ENCODE measurements around the gene DRD3.

Gene DRD3

DNA sequence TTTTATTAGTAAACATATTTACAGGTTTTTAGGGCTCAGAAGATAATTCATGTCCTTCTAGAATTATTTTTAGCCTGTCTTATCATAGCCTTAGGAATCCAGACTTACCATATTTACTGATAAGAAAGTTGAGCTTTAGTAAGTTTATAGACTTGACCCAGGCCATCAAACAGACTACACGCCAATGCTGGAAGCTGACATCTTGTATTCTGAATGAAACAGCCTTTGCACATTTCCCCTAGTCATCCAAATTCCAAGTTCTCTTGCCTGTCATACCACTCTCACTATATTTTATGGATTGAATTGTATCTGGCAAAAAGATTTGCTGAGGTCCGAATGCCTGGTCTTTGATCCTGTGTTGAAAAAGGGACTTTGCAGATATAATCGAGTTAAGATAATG lies 58.6 kb downstream of the DRD3 start:
- DNase-seq (ENCODE audit: low read depth): no peak

DNA sequence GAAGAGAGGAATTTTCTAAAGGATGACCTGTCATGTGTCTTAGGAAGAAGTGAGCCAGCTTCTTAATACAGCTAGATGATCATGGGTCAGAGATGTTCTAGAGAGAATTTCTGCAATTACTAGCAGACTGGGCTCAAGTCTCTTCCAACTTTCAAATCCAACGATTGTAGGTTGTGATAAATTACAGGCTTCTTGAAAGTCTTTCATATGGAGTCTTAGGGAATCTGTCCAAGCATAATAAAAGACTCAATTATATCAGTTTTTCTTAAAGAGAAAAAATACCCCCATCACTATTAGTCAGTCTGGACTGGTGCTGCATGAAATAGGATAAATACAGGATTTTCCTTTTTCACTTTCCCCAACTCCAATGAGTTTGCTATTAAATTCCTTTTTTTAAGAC lies 59.1 kb downstream of the DRD3 start:
- DNase-seq (ENCODE audit: low read depth): no peak

DNA sequence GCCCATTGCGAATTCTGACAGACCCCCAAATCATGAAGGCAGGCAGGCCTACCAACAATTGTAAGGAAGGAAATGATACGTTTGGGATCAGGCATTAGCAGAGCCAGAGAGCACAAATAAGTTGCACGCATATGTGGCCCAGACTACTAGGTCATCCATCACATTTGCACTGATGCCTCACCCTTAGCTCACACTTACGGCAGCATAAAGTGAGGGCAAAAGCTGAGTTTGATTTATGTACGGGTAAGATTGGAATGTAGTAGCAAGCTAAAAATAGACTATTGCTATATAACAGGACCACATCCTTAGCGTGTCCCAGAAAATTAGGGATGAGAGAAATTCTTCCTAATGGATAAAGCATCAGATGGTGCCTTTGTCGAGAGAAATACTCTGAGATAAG lies 63.7 kb downstream of the DRD3 start:
- no peak for DNase-seq (ENCODE audit: low read depth)

DNA sequence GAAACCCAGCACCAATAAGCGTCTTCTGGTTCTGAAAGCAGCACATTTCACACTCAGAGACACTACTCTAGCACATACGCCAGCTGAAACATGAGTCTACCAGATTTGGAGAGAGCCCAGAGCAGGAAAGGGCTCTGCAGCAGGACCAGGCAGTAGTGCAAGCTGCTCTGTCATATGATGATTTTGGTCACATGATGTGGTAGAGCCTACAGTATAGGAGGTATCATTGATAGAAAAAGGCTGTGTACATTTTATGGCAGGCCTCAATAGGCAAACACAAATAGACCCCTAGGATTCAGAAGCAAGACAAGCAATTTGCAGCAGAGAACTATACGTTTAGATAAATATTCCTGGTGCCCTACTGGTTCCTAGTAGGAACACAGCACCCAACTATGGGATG lies 64.1 kb downstream of the DRD3 start:
- DNase-seq (ENCODE audit: low read depth): no peak

DNA sequence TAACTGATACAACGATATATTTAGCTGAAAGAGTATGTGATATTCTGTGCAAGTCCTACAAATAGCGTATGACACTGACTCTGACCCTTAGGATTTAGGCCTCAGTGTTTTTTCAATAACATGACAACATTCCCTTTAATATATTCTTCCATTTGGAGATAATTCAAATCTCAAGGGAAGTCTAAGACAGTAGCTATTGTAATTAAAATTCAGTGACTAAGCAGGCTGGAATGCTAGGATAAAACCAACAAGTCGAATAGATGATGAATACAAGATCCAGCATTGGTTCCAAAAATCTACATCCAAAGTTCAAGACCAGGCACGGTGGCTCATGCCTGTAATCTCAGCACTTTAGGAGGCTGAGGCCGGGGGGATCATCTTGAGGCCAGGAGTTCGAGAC lies 66.2 kb downstream of the DRD3 start:
- no peak for DNase-seq (ENCODE audit: low read depth)

DNA sequence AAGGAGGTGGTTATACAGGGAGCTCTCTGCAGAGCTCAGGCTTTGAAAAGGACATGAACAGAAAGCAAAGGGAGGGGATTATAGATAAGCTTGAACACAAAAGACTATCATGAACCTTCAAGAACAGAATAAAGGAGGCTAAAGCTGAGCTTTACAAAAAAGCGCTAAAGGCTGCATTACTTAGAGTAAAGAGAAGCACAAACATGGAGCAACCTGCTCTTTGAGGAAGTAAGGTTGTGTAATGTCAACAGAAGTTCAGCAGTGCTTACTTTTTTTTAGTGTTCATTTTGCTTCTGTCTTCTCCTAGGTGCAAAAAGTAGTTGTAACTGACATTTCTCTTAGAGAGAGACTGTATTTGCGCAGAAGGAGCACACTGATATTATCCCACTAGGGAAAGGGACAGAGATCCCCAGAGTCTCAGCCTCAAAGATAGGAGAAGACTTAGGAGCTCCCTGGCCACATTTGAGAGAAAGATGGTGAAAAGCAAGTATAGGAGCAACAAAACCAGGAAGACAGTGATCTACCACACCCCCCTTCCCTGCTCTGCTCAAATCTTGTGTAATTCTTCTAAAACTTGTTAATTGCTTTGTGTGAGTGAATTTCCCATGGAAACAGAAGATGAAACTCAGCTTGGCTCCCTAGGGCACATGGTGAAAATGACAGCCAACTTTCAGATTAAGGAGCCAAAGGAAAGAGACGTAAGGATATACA lies 67.6 kb downstream of the DRD3 start:
- no peak for DNase-seq (ENCODE audit: low read depth)

DNA sequence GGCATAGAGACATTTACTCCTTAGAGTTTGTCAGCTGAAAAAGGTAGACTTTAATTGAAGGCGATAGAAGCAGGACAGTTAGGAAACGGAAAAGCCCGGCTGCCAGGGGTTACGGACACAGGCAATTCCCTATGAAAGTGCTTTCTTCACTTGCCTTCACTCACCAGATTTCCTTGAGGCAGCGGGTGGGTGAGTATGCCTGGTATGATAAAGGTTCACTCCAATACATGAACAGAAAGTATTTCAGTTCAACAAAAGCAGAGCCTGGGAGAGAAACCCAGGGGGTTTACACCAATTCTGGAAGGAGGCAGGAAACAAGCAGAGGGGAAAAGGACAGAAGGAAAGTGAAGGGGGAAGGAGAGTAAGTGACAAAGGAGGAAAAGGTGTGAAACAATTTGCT lies 68.4 kb downstream of the DRD3 start:
- no peak for DNase-seq (ENCODE audit: low read depth)

DNA sequence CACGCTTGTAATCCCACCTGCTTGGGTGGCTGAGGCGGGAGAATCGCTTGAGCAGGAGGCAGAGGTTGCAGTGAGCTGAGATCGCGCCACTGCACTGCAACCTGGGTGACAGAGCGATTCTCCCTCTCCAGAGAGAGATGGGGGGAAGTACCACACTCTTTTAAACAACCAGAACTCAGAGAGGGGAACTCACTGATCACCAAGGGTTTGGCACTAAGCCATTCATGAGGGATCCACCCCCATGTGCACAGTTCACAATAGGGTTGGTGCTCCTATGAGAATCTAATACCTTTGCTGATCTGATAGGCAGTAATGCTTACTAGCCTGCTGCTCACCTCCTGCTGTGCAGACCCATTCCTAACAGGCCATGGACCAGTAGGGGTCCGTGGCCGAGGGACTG lies 70.7 kb downstream of the DRD3 start:
- DNase-seq (ENCODE audit: low read depth): no peak

DNA sequence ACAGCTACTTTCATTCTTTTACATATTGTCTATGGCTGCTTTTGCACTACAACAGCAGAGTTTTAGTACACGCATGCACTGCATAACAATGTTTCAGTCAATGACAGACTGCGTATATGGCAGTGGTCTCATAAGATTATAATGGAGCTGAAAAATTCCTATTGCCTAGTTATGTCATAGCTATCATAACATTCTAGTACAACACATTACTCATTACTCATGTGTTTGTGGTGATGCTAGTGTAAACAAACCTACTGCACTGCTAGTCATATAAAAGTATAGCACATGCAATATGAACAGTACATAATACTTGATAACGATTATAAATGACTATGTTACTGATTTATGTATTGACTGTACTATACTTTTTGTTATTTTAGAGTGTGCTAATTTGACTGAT lies 74.4 kb downstream of the DRD3 start:
- no peak for DNase-seq (ENCODE audit: low read depth)

DNA sequence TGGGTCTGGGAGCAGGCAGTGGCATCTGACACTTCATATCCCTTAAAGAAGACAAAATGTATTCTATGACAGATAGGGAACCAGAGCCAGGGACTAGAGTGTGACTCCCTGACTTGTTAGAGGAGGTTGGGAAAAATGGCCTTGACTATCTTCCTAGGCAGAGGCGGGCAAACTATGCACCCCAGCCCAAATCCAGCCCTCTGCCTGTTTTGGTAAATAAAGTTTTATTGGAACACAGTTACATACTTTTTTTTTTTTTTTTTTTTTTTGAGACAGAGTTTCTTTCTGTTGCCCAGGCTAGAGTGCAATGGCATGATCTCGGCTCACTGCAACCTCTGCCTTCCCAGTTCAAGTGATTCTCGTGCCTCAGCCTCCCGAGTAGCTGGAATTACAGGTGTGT lies 75.0 kb downstream of the DRD3 start:
- DNase-seq (ENCODE audit: low read depth): no peak

DNA sequence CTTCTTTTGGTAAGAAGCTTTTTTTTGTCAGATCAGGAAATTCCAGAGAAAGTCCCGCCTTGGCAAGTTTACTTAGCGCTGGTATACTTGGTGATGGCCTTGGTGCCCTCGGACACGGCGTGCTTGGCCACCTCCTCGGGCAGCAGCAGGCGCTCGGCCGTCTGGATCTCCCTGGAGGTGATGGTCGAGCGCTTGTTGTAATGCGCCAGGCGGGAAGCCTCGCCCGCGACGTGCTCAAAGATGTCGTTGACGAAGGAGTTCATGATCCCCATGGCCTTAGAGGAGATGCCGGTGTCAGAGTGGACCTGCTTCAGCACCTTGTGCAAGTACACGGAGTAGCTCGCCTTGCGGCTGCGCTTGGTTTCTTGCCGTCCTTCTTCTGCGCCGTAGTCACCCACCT lies 75.7 kb downstream of the DRD3 start:
- no peak for DNase-seq (ENCODE audit: low read depth)

DNA sequence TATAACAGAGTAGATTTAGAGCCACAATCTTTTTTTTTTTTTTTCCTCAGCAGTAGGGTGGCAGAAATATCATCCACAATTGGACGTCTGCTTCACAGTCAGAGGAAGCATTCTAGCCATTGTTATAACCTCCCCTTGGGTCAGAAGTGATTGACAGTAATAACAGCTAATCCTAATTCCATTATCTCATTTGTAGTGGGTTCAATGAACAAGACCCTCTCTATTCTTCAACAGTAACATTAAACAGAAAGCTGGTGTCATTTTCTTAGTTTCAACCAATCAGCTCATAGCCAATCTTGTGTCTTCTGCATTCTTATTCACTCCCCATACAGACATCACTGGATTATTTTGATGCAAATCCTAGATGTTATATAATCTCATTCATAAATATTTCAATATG lies 77.8 kb downstream of the DRD3 start:
- DNase-seq (ENCODE audit: low read depth): no peak

DNA sequence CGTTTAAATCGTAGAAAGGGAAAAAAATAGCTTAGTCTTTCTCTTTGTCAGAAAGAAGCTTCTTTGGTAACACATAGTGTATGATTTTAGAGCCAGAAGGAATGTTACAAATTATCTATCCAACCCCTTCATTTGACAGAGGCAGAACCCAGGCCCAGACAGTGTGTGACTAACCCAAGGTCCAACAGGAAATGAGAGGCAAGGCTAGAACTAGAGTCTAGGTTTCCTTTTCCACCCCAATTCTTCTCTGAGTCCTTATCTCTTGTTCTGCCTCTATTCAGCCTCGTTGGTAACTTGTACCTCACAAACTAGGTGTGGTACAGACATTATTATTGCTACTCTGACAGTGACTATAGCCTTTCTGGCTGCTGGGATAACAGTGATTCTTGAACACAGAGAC lies 83.1 kb downstream of the DRD3 start:
- no peak for DNase-seq (ENCODE audit: low read depth)

DNA sequence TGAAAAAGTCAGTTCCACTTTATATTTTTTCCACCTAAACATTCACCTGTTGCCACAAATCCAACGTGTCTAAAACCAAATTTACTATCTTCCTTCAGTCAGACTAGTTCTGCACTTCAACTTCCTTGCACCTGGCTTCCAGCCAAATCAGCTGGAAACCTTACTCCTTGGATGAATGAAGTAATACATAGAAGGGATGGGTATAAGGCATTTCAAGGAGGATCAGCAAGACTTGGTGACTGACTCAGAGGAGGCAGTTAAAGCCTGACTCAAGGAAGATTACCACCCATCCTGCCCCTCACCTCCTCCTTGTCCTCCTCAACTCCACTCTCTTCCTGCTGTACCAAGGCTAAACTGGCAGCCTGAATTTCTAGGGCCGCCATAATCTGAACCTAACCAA lies 85.3 kb downstream of the DRD3 start:
- no peak for DNase-seq (ENCODE audit: low read depth)

DNA sequence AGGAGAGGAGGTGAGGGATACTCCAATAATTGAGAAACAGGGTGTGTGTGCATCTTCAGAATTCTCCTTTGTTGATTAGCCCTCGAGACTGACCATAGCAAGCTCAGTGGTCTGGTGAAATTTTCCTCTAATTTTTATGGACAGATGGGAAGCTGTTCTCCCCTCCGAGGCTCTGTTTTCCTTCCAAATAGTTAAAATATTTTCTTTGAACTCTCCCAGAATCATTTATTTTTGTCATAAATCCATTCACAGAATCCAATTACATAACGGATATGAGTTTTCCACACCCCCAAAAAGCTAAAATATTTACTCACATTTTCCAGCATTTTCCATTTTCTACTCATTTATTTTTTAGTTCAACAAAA lies 85.9 kb downstream of the DRD3 start:
- no peak for DNase-seq (ENCODE audit: low read depth)

DNA sequence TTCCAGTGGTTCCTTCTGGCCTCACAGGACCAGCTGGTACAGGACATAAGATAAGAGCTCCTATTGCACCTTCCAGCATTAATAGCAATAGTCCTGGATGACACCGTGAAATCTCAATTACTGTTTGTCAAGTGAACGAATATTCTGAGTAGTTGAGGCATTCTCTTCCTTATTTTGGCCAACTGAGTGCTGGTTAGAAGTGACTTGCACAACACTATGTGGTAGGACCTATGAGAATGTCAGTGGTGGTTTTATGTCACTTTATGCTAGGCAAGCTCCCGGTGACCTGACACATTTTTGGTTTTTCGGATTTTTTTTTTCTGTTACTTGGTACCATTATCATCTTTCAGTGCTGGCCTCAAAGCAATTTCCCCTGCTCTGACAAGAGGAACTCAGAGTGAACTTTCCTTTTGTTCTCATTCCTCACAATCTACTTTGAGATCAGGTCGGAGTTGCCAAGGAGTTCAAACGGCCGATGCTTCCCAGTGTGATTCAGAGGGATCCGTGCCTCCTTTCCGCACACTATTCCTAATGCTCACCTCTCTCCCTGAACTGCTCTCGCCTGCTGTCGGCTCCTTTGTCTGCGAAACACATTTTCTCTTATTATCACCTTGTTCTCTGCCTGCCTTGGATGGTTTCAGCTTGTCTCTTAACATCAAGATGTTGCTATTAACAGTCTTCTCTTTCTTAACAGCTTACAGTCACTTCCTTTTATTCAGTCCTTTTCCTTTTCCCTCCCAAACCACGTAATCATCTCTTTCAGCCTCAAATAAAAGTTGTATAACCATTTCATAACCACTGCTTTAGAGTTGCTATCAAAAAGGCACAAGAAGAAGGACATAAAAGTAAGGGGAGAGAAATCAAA lies 86.5 kb downstream of the DRD3 start:
- DNase-seq (ENCODE audit: low read depth): no peak

DNA sequence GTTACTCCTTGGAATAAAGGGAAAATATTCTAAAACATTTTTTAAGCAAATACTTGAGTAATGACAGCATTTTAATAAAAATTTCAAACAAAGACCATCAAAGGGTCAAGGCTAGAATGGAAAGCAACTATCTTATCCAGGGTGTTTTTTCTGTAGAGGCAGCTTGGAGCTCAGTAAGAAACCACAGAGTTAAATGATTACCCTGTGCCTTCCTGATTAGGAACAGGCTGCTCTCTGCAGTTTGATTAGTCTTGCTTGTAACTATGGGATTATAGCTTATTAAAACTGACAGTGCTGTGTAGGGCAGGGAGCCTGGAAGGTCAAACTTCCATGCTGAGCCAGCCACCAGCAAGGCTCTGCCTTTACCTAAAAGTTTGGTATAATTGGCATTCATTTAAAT lies 89.2 kb downstream of the DRD3 start:
- no peak for DNase-seq (ENCODE audit: low read depth)

DNA sequence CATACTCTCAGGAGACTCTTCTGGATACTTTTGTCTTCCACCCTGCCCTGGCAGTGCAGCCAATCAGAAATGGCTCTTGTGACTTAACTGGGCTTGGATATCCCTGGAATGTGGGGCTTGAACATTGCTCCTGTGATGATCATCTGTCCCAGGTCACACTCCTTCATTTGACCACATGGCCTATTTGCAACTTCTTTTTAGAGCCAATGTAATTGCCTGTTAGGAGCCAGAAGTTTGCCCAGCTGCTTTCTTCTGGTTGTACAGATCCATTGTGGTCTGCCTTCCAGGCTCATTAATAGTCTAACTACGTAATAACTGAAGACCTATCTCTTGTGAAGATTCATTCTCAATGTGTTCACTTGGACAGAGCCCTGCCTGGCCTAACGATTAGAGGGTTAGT lies 92.5 kb downstream of the DRD3 start:
- no peak for DNase-seq (ENCODE audit: low read depth)

DNA sequence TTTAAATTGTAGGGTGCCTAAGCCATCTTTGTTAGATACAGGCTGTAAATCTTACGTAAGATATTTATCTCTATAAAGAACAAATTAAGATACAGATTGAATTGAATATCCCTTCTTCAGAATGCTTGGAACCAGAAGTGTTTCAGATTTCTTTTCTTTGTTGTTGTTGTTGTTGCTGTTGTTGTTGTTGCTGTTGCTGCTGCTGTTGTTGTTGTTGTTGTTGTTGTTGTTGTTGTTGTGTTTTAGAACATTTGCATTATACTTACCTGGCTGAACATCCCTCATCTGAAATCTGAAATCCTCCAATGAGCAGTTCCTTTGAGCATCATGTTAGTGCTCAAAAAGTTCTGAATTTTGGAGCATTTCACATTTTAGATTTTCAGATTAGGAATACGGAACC lies 95.7 kb downstream of the DRD3 start:
- no peak for DNase-seq (ENCODE audit: low read depth)

DNA sequence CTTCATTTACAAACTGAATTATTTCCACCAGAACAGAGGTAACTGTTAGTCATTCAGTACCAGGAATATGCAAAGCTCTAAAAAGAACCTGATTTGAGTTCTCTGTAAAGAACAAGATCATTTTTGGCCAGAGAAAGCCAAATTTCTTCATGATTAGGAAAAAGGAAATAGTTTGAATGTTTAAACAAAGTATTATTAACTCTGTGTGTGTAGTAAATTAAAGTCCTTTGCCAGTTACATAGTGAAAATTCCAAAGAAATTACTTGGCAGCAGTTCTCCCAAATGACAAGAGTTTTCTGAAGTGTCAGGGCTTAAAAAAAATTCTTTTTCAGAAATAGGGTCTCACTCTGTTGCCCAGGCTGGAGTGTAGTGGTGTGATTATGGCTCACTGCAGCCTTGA lies 97.8 kb downstream of the DRD3 start:
- DNase-seq (ENCODE audit: low read depth): no peak

DNA sequence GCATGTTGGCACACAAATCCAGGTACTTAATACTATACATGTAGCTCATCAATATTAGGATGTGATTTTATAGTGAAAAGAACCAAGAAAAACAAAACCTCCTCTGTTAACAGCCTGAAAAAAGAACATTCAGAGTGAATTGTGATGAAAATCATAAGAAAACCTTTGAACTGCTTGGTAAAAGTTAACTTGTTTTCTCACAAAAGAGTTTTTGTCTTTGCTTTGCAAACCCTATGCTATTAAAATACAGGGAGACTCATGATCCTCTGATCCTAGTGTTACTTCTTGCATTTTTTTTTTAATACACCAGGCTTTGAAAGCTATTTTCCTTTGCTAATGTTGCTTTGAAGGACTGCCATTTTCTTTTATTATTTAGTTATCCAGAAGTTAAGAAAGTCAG lies 98.7 kb downstream of the DRD3 start:
- no peak for DNase-seq (ENCODE audit: low read depth)

DNA sequence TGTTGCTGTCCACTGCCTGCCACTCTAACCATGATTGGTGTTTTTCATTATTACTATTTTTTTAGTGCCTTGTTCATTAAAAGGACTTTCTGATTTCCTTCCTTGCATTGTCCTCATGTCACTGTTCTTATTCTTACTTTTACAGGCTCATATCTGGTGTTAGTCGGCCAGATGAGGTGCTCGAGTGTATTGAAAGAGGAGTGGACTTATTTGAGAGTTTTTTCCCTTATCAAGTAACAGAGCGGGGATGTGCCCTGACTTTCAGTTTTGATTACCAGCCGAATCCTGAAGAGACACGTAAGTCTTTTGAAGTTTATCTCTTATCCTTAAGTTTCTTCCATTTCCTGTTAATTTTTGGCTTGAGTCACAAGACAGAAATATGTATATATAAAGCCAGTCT lies 99.1 kb downstream of the DRD3 start:
- DNase-seq (ENCODE audit: low read depth): no peak

DNA sequence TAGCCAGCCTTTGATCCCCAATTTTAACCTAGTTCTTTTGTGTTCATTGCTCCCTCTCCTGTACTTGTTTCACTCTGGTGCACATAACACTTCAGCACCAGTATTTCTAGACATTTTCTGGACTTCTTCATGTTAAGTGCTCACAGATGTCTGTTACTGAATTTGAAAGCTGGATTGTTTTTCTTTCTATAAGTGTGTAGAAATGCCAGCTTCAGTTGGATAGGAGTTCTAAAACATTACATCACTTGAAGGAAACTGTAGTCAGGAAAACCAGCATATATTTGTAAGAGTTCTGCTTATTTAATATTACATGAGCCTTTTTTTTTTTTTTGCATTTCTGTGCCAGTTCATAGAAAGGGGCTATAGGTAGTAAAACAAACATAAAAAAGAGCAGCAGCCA lies 100.7 kb downstream of the DRD3 start:
- DNase-seq (ENCODE audit: low read depth): no peak

Data from T-helper 22 cell (primary cell).